Astrocyte of the hippocampus (primary cell): Measurements from ENCODE around the gene WRAP53.

ENCODE experiments used
- DNase-seq: peaks from one replicate; pipeline ENCODE4 v3.0.0; 2011; ENCODE audit warnings: low read depth, low spot score

Gene WRAP53

DNA sequence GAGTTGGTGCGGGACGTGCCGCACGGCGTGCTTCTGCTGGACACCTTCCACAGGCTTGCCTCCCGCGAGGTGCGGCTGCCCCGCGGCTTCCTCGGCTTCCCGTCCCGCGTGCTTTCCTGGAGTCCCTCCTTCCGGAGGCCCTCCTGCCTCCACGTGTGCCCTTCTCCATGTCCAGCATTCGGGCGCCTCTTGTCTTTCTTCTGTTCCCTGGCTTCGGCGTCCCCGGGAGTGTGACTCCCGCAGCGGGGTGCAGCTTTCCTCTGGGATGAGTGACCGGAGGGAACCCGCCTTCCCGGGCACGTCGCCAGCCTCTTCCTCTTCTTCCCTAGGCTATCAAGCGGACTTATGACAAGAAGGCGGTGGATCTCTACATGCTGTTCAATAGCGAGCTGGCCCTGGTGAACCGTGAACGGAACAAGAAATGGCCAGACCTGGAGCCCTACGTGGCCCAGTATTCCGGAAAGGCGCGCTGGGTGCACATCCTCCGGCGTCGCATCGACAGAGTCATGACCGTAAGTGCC is 52.3 kb downstream of the WRAP53 start:
- no peak for DNase-seq

DNA sequence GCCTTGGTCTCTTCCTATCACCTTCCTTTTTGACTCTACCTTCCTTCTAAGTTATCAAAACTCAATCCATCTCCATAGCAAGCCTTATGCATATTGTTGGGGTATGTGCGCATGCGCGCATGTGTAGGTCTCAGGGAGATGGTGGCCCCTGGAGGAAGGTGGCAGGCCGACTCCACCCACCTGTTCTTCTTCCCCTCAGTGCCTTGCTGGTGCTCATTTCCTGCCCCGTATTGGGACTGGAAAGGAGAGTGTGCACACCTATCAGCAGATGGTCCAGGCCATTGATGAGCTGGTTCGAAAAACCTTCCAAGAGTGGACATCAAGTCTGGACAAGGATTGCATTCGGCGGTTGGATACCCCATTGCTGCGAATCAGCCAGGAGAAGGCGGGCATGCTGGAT is 54.5 kb downstream of the WRAP53 start:
- no peak for DNase-seq

DNA sequence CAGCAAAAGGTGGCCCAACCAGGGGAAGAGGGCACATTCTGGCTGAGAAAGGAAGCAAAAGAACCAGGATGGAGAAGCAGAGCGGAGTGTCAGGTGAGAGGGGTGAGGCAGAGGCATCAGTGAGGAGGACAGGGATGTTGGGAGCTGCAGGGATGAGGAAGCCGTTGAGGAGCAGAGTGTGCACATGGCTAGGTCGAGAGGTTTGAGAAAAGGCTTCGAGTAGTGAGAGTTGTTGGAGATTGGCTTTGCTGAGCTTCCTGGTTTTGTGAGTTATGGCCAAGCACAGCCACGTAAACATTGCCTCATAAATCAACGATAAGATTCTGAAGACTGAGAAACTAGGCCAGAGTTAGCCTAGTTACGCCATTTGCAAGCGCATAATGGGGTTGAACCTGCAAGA is 56.1 kb downstream of the WRAP53 start:
- DNase-seq = no peak

DNA sequence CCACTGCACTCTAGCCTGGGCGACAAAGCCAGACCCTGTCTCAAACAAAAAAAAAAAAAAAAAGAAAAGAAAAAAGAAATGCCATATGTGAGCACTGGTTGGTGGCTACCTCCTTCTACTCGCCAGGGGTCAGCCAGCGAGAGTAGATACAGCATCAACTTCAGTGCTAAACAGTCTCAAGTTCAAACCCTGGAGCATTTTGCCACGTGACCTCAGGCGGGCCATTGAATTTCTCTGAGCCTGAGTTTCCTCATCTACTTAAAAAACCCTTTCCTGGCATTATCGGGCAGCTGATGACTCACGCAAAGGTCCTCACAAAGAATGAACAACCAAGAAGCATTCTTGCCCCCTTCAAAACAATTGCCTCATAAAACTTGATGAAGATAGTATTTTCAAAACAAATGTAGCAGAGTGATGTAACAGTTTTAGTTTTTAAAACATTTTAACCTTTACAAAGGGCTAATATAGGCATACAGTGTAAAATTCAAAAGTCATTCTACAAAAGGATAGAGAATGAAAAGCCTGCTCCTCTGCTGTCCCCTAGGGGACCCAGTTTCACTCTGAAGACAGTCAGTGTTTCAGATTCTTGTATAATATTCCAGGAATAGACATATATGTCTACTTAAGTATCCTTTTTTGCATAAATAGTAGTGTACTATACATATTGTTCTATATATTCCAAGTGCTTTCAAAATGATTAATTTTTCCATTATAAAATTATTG is 57.6 kb downstream of the WRAP53 start:
- DNase-seq = peak; percentile 82

DNA sequence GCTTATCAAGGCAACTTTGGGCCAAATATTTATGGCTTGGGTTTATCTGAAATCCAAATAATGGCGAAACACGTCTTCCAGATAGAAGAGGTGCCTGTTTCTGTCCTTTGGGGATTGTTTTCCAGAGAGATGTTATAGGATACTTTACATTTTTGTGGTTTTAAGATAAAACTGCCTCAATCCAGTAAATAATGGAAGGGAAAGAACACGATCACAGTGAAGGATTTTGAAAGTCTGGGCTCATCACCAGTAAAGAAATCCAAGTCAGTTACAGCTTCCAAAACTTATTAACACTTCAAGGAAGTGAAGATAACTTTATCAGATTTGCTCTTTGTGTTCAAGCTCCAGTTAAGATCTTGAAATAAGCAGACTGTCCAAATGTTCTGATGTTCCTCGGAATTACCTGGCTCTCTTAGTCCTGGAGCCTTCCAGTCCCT is 59.4 kb downstream of the WRAP53 start:
- peak; percentile 25 for DNase-seq

DNA sequence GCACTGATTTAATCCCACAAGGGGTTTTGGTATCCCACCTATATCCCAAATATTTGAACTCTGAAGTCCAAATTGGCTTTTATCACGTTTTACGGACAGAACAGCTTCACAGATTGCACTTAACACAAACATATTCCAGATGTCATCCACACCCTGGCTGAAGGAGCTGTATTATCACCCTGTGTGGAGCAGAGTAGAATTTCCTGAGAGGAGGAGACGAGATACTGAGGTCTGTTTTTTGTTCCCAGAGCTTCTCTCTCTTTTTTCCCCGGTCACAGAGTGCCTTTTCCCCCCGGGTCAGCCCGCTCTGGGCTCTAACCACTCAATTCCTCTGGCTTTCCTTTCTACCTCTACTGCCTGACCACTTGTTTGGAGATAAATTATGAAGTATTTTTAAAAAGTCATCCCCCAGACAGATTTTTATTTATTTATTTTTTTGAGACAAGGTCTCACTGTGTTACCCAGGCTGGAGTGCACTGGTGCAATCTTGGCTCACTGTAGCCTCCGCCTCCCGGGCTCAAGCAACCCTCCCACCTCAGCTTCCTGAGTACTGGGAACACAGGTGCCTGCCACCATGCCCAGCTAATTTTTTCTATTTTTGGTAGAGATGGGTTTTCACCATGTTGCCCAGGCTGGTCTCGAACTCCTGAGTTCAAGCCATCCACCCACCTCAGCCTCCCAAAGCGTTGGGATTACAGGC is 59.9 kb downstream of the WRAP53 start:
- no peak for DNase-seq

DNA sequence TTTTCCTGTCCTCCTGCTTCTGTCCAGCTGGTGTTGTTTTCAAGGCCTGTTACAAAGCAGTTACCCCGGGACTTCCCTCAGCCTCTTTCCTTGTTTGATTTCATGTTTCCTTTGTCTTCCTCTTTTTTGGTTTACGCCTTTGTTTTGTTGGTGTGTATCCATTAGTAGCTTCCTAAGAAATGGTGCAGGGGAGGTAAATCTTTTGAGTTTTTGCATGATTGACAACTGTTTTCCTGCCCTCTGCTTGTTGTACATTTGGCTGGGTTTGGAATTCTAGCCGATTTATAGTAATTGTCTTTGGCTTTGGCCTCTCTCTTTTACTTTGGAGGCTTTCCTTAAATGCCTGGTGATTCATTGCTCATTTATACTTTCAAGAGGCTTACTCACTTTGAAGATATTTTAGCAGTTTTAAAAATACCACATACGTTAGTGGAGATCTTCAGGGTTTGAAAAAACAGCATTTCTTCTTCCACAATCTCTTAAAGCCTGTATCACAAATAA is 62.1 kb downstream of the WRAP53 start:
- peak; percentile 88 for DNase-seq
